Neural cell (in vitro differentiated cells): ENCODE measurements around the gene ZNF687. TPM values are rescaled to one million over a fixed set of nuclear protein-coding genes. Genes with fewer than 3 reads are reported as not detected.
A peak's percentile ranks its signal among the peaks of the same experiment; 100 is the strongest.

Experiments used
- H2AFZ ChIP-seq: fragments of 200-600, 300-800 bp; sonication (generic), shearing (Covaris generic); 2 replicates; pipeline ENCODE4 v1.6.0; 2014; ENCODE audit warnings: low read depth, mild to moderate bottlenecking, antibody characterized with exemption, low read length, moderate library complexity
- H3F3A ChIP-seq: fragments of 200-600 bp; shearing (Covaris generic); 2 replicates; pipeline ENCODE4 v1.6.1; 2016; ENCODE audit warnings: mild to moderate bottlenecking, moderate library complexity, mixed read lengths, antibody characterized with exemption, low read length; ENCODE audit not compliant: insufficient read depth, poor library complexity, severe bottlenecking
- H3K27ac ChIP-seq: fragments of 200-600, 300-800 bp; sonication (generic), shearing (Covaris generic); 2 replicates; pipeline ENCODE4 v1.5.1; 2014; ENCODE audit warnings: mild to moderate bottlenecking, low read length, moderate library complexity
- H3K27me3 ChIP-seq: fragments of 300-800, 200-600 bp; sonication (generic), shearing (Covaris generic); 2 replicates; pipeline ENCODE4 v1.6.0; 2014; ENCODE audit warnings: mild to moderate bottlenecking, low read depth, low read length, moderate library complexity; ENCODE audit not compliant: insufficient read depth
- H3K36me3 ChIP-seq: fragments of 300-800, 200-600 bp; sonication (generic), shearing (Covaris generic); 2 replicates; pipeline ENCODE4 v1.5.1; 2014; ENCODE audit warnings: mild to moderate bottlenecking, antibody characterized with exemption, low read length, moderate library complexity; ENCODE audit not compliant: insufficient read depth
- H3K4me2 ChIP-seq: fragments of 300-800, 200-600 bp; sonication (generic), shearing (Covaris generic); 2 replicates; pipeline ENCODE4 v1.6.0; 2014; ENCODE audit warnings: mild to moderate bottlenecking, low read length
- H3K4me3 ChIP-seq: fragments of 300-800, 200-600 bp; sonication (generic), shearing (Covaris generic); 2 replicates; pipeline ENCODE4 v1.5.1; 2014; ENCODE audit warnings: mild to moderate bottlenecking, low read length, moderate library complexity
- H3K79me2 ChIP-seq: fragments of 200-600 bp; shearing (Covaris generic); replicated peaks from 2 replicates; pipeline ENCODE4 v1.6.0; 2014; ENCODE audit warnings: mild to moderate bottlenecking, low read length, moderate library complexity; ENCODE audit not compliant: insufficient read depth
- H3K9ac ChIP-seq: fragments of 300-800, 200-600 bp; sonication (generic), shearing (Covaris generic); 2 replicates; pipeline ENCODE4 v1.6.1; 2016; ENCODE audit warnings: mild to moderate bottlenecking, low read length, mixed read lengths
- H3K9me2 ChIP-seq: fragments of 200-600 bp; shearing (Covaris generic); 2 replicates; pipeline ENCODE4 v1.6.1; 2016; ENCODE audit warnings: mild to moderate bottlenecking, low read length, mixed read lengths; ENCODE audit not compliant: insufficient read depth
- H3K9me3 ChIP-seq: fragments of 200-600, 300-800 bp; sonication (generic), shearing (Covaris generic); 2 replicates; pipeline ENCODE4 v1.6.1; 2016; ENCODE audit warnings: mild to moderate bottlenecking, mixed run types, low read length, moderate library complexity, mixed read lengths
- H4K20me1 ChIP-seq: fragments of 200-600 bp; shearing (Covaris generic); 2 replicates; pipeline ENCODE4 v1.6.1; 2016; ENCODE audit warnings: mild to moderate bottlenecking, mixed run types; ENCODE audit not compliant: insufficient read depth
- EP300 ChIP-seq: fragments of 450-650 bp; conservative IDR thresholded peaks from 2 replicates; pipeline ENCODE4 v1.6.1; 2014; ENCODE audit warnings: antibody characterized with exemption, mild to moderate bottlenecking, moderate library complexity; ENCODE audit not compliant: poor library complexity, severe bottlenecking
- EZH2 ChIP-seq: fragments of 200-600, 300-800 bp; shearing (Covaris generic), sonication (generic); IDR thresholded peaks from 2 replicates; pipeline ENCODE4 v1.6.1; 2014; ENCODE audit warnings: antibody characterized with exemption, low read length, borderline replicate concordance, mild to moderate bottlenecking; ENCODE audit not compliant: insufficient read depth, poor library complexity, severe bottlenecking
- MXI1 ChIP-seq: fragments of 450-650 bp; conservative IDR thresholded peaks from 2 replicates; pipeline ENCODE4 v1.6.1; 2014; ENCODE audit warnings: antibody characterized with exemption, mild to moderate bottlenecking; ENCODE audit not compliant: poor library complexity, severe bottlenecking
- POLR2AphosphoS5 ChIP-seq: IDR thresholded peaks from 2 replicates; pipeline ENCODE4 v1.6.1; 2012
- RAD21 ChIP-seq: fragments of 450-650 bp; conservative IDR thresholded peaks from 2 replicates; pipeline ENCODE4 v1.6.1; 2014; ENCODE audit warnings: antibody characterized with exemption, mild to moderate bottlenecking, moderate library complexity
- SMC3 ChIP-seq: fragments of 450-650 bp; conservative IDR thresholded peaks from 2 replicates; pipeline ENCODE4 v1.6.1; 2014; ENCODE audit warnings: antibody characterized with exemption, mild to moderate bottlenecking, moderate library complexity; ENCODE audit not compliant: poor library complexity
- TAF1 ChIP-seq: IDR thresholded peaks from 2 replicates; pipeline ENCODE4 v1.6.1; 2012; ENCODE audit warnings: low read depth
- polyA plus RNA-seq: library from polyadenylated mRNA; depleted of rRNA; stranded (reverse); fragments of >200 nt; gene quantifications from 2 replicates; pipeline ENCODE4 v1.2.3, GENCODE V29; 2014
- small RNA-seq, 3 experiments: library from RNA; depleted of rRNA; stranded (forward); fragments of <200 nt; gene quantifications; one replicate each; pipeline ENCODE3, GENCODE V24; 2012
- TF ChIP-seq, protein P1 (sequence below): IDR thresholded peaks from 2 replicates; pipeline ENCODE4 v1.6.1; 2012; ENCODE audit warnings: borderline replicate concordance
- TF ChIP-seq, protein P2 (sequence below): fragments of 450-650 bp; IDR thresholded peaks from 2 replicates; pipeline ENCODE4 v1.5.1; 2014; ENCODE audit warnings: antibody characterized with exemption, mild to moderate bottlenecking, moderate library complexity; ENCODE audit not compliant: poor library complexity, severe bottlenecking

ZNF687 gene
- polyA plus RNA-seq, 1 donor from 2014 or later, result 6.9 TPM

DNA sequence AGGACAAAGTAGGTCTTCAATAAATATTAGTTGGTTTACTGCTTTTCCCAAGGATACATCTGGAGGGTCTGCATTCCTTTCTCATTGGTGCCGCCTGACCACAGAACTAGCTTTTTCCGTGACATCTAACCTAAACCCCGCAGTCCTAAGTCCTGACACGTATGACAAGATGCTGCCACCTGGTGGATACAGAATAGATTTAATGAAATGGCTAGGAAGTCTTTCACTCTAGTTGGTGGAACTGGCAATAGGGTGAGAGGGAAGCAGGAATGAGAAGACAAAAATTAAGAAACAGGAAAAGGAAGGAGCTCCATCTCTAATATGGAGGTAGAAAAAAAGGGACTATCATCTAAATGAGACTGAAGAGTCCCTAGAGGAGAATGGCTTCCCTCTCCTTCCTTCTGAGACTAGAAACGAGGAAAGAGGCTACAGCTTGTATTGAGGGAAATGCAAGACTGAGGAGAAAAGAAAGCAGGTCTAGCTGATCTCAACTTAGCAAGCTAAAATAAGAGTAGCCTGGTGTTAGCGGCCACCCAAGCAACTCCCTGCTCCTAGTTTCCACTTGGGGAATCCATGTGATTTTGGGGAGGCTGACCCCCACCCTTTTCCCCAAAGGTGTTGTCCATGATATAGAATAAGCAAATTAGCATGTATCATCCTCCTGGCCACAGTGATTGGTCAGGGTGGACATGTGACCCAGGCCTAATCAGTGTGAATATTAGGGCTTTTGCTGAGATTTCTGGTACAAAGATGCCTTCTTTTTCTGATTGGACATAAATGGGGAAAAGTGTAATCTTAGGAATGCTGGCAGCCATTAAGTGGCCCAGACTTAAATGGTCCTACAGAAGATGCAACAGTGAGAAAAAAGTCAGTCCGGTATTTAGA lies 59.0 kb downstream of the ZNF687 start:
- H2AFZ ChIP-seq, result no peak overlapping the region
- H3K9ac ChIP-seq, result peak overlapping the region; percentile 5
- TF ChIP-seq SMC3 (peak; percentile 83), RAD21 (peak; percentile 77), EZH2 (no peak), POLR2AphosphoS5 (no peak), EP300 (no peak), TAF1 (no peak), MXI1 (no peak)
- TF ChIP-seq, protein P1, sequence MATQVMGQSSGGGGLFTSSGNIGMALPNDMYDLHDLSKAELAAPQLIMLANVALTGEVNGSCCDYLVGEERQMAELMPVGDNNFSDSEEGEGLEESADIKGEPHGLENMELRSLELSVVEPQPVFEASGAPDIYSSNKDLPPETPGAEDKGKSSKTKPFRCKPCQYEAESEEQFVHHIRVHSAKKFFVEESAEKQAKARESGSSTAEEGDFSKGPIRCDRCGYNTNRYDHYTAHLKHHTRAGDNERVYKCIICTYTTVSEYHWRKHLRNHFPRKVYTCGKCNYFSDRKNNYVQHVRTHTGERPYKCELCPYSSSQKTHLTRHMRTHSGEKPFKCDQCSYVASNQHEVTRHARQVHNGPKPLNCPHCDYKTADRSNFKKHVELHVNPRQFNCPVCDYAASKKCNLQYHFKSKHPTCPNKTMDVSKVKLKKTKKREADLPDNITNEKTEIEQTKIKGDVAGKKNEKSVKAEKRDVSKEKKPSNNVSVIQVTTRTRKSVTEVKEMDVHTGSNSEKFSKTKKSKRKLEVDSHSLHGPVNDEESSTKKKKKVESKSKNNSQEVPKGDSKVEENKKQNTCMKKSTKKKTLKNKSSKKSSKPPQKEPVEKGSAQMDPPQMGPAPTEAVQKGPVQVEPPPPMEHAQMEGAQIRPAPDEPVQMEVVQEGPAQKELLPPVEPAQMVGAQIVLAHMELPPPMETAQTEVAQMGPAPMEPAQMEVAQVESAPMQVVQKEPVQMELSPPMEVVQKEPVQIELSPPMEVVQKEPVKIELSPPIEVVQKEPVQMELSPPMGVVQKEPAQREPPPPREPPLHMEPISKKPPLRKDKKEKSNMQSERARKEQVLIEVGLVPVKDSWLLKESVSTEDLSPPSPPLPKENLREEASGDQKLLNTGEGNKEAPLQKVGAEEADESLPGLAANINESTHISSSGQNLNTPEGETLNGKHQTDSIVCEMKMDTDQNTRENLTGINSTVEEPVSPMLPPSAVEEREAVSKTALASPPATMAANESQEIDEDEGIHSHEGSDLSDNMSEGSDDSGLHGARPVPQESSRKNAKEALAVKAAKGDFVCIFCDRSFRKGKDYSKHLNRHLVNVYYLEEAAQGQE, result no peak
- TF ChIP-seq, protein P2, sequence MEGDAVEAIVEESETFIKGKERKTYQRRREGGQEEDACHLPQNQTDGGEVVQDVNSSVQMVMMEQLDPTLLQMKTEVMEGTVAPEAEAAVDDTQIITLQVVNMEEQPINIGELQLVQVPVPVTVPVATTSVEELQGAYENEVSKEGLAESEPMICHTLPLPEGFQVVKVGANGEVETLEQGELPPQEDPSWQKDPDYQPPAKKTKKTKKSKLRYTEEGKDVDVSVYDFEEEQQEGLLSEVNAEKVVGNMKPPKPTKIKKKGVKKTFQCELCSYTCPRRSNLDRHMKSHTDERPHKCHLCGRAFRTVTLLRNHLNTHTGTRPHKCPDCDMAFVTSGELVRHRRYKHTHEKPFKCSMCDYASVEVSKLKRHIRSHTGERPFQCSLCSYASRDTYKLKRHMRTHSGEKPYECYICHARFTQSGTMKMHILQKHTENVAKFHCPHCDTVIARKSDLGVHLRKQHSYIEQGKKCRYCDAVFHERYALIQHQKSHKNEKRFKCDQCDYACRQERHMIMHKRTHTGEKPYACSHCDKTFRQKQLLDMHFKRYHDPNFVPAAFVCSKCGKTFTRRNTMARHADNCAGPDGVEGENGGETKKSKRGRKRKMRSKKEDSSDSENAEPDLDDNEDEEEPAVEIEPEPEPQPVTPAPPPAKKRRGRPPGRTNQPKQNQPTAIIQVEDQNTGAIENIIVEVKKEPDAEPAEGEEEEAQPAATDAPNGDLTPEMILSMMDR, result peak; percentile 88
- H3K4me2 ChIP-seq, result no peak overlapping the region
- H3K79me2 ChIP-seq, result peaks cover 4% of the 10 kb centered on the region
- H3F3A ChIP-seq, result no peaks in the 10 kb centered on the region
- H3K27ac ChIP-seq, result no peak overlapping the region
- no peak overlapping the region for H3K4me3 ChIP-seq
- no peaks in the 10 kb centered on the region for H3K9me3 ChIP-seq
- H3K9me2 ChIP-seq, result no peaks in the 10 kb centered on the region
- H3K36me3 ChIP-seq, result no peaks in the 10 kb centered on the region
- H4K20me1 ChIP-seq, result no peaks in the 10 kb centered on the region
- H3K27me3 ChIP-seq, result no peaks in the 10 kb centered on the region

Small RNA genes lying within 50 kb of the gene (small RNA-seq; reads per million reads assigned to genes)
- 0 to 0.16 (median 0.06) reads per million in 3 experiments for gene RN7SL444P

Other genes starting within 250 kb of the ZNF687 start
- gene BNIPL, start 245.7 kb upstream of the ZNF687 start, polyA plus RNA-seq, result 0.16 and 0.33 TPM in 2 replicates
- gene C1orf56, start 234.5 kb upstream of the ZNF687 start, polyA plus RNA-seq, result 0.87 and 1.2 TPM in 2 replicates
- gene CDC42SE1, start 222.7 kb upstream of the ZNF687 start, polyA plus RNA-seq, result 102 and 107 TPM in 2 replicates
- gene MLLT11, start 221.9 kb upstream of the ZNF687 start, polyA plus RNA-seq, result 131 and 142 TPM in 2 replicates
- 3.0 and 4.1 TPM in 2 replicates for gene GABPB2, start 211.5 kb upstream of the ZNF687 start, polyA plus RNA-seq
- 32.5 and 39.3 TPM in 2 replicates for gene SEMA6C, start 135.7 kb upstream of the ZNF687 start, polyA plus RNA-seq
- not detected in 2 replicates for gene TNFAIP8L2, start 125.7 kb upstream of the ZNF687 start, polyA plus RNA-seq
- 13.3 and 16.0 TPM in 2 replicates for gene LYSMD1, start 116.4 kb upstream of the ZNF687 start, polyA plus RNA-seq
- 91.1 and 106 TPM in 2 replicates for gene SCNM1, start 116.2 kb upstream of the ZNF687 start, polyA plus RNA-seq
- gene TMOD4, start 106.3 kb upstream of the ZNF687 start, polyA plus RNA-seq, result not detected in 2 replicates
- 232 and 275 TPM in 2 replicates for gene VPS72, start 92.1 kb upstream of the ZNF687 start, polyA plus RNA-seq
- gene PIP5K1A, start 83.7 kb upstream of the ZNF687 start, polyA plus RNA-seq, result 66.0 and 66.4 TPM in 2 replicates
- 341 and 364 TPM in 2 replicates for gene PSMD4, start 27.6 kb upstream of the ZNF687 start, polyA plus RNA-seq
- gene PI4KB, start 45.1 kb downstream of the ZNF687 start, polyA plus RNA-seq, result 22.8 and 25.8 TPM in 2 replicates
- 36.7 and 56.2 TPM in 2 replicates for gene RFX5, start 65.0 kb downstream of the ZNF687 start, polyA plus RNA-seq
- gene SELENBP1, start 90.4 kb downstream of the ZNF687 start, polyA plus RNA-seq, result not detected in 2 replicates
- 695 and 729 TPM in 2 replicates for gene PSMB4, start 117.3 kb downstream of the ZNF687 start, polyA plus RNA-seq
- gene POGZ, start 177.2 kb downstream of the ZNF687 start, polyA plus RNA-seq, result 50.2 and 60.8 TPM in 2 replicates
- gene CGN, start 229.1 kb downstream of the ZNF687 start, polyA plus RNA-seq, result 4.4 and 7.5 TPM in 2 replicates